Suprapubic skin (tissue), 4 donors: ENCODE results near the gene PGM2L1. TPM values are rescaled to one million over a fixed set of nuclear protein-coding genes. Genes with fewer than 3 reads are reported as not detected.

Experiments
- DNase-seq, 2 donors: peaks; one replicate each; pipeline ENCODE4 v3.0.0-alpha.2; 2019; ENCODE audit warnings: low spot score in 2 of 2
- H3K27ac ChIP-seq: fragments of 200-600 bp; sonication (generic); one replicate; pipeline ENCODE4 v1.5.1; 2019
- H3K27me3 ChIP-seq: fragments of 200-600 bp; sonication (generic); one replicate; pipeline ENCODE4 v1.5.1; 2019
- H3K36me3 ChIP-seq: fragments of 200-600 bp; sonication (generic); one replicate; pipeline ENCODE4 v1.5.1; 2019
- H3K4me1 ChIP-seq: fragments of 200-600 bp; sonication (generic); one replicate; pipeline ENCODE4 v1.5.1; 2019
- H3K4me3 ChIP-seq: fragments of 200-600 bp; sonication (generic); one replicate; pipeline ENCODE4 v1.5.1; 2019; ENCODE audit warnings: mild to moderate bottlenecking
- H3K9me3 ChIP-seq: fragments of 200-600 bp; sonication (generic); one replicate; pipeline ENCODE4 v1.5.1; 2019
- EP300 ChIP-seq: sonication (generic); formaldehyde crosslinking; IDR thresholded peaks from one replicate; pipeline ENCODE4 v1.6.1; 2017; ENCODE audit warnings: antibody characterized with exemption
- POLR2A ChIP-seq, 2 donors: fragments of 450-650 bp; IDR thresholded peaks; one replicate each; pipeline ENCODE4 v1.6.1; 2017; ENCODE audit warnings: antibody characterized with exemption in 2 of 2, mild to moderate bottlenecking in 2 of 2, moderate library complexity in 2 of 2
- POLR2AphosphoS5 ChIP-seq, 3 donors: sonication (generic); formaldehyde crosslinking; IDR thresholded peaks; one replicate each; pipeline ENCODE4 v1.6.1; 2017; ENCODE audit warnings: antibody characterized with exemption in 3 of 3
- WGBS: methylation state at CpG from one replicate; pipeline ENCODE4 v1.1.5; 2018; 5-methylcytosine and 5-hydroxymethylcytosine counted together
- total RNA-seq, 4 donors: library from RNA; depleted of rRNA; stranded (reverse); fragments of >200 nt; gene quantifications; one replicate each; pipeline ENCODE4 v1.1.0, GENCODE V29; 2016
- TF ChIP-seq, protein P1 (sequence below), 2 donors: fragments of 200-600 bp in 1 of 2; fragments of 450-650 bp in 1 of 2; sonication (generic) in 1 of 2; IDR thresholded peaks; one replicate each; pipeline ENCODE4 v1.5.1; 2016 to 2019; ENCODE audit warnings: antibody characterized with exemption in 2 of 2, mild to moderate bottlenecking in 1 of 2, moderate library complexity in 1 of 2

The PGM2L1 gene
- total RNA-seq, 4 donors from 2014 or later, result 0.91 to 3.9 (median 2.0) TPM

DNA sequence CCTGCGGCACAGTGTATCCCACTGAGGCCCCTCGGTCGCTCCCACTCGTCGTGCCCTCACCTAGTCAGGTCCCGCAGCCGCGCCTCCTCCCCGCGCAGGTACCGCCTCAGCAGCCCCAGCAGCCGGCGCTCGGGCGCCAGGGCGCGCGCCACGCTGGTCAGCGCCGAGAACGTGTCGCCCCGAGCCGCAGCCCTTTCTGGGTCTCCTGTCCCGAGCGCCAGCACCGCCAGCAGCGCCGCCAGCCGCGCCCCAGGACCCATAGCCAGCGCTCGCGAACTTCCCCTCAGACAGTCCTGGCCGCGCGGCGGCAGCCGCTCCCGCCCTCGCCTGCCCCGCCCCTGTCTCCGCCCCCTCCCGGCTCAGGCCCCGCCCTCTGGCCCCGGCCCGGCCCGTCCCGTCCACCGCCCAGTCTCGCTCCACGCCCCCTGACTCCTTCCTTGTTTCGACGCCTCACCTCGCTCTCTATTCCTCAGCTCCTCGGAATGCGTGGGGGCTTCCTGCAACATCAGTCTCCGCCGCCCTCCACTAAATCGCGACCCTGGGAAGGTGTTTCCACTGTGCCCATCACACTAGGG is 86.8 kb downstream of the PGM2L1 start, which contains the start of gene P4HA3:
P4HA3 (minus strand) TSS at position 289 of the 575 bp plus-strand sequence; CDS start at position 260, 29 bp downstream.
- H3K27me3 ChIP-seq, result no peaks in the 10 kb centered on the region
- no peak within 1 kb of the TSS for H3K27ac ChIP-seq
- peaks cover 12% of the 10 kb centered on the region for H3K4me1 ChIP-seq
- no peak for TF ChIP-seq POLR2A (IDR thresholded peaks at IDR 0.05)
- no peak for TF ChIP-seq EP300
- TF ChIP-seq, protein P1, sequence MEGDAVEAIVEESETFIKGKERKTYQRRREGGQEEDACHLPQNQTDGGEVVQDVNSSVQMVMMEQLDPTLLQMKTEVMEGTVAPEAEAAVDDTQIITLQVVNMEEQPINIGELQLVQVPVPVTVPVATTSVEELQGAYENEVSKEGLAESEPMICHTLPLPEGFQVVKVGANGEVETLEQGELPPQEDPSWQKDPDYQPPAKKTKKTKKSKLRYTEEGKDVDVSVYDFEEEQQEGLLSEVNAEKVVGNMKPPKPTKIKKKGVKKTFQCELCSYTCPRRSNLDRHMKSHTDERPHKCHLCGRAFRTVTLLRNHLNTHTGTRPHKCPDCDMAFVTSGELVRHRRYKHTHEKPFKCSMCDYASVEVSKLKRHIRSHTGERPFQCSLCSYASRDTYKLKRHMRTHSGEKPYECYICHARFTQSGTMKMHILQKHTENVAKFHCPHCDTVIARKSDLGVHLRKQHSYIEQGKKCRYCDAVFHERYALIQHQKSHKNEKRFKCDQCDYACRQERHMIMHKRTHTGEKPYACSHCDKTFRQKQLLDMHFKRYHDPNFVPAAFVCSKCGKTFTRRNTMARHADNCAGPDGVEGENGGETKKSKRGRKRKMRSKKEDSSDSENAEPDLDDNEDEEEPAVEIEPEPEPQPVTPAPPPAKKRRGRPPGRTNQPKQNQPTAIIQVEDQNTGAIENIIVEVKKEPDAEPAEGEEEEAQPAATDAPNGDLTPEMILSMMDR (IDR thresholded peaks at IDR 0.05), result no peak
- no peak for TF ChIP-seq POLR2AphosphoS5 (IDR thresholded peaks at IDR 0.05)
- H3K9me3 ChIP-seq, result no peaks in the 10 kb centered on the region
- H3K36me3 ChIP-seq, result no peaks in the 10 kb centered on the region
- H3K4me3 ChIP-seq, result peak within 1 kb of the TSS; percentile 51
- peak in 1 of 2 donors; percentile 82 for DNase-seq
- WGBS, result 11% methylated on average over 30 of the region's 62 CpGs

GRCh38 chr11:74310857-74311256 is 87.4 kb downstream of the PGM2L1 start:
- TF ChIP-seq POLR2A (IDR thresholded peaks at IDR 0.05), result no peak
- TF ChIP-seq POLR2AphosphoS5 (IDR thresholded peaks at IDR 0.05), result no peak
- TF ChIP-seq EP300, result no peak
- TF ChIP-seq, protein P1 (IDR thresholded peaks at IDR 0.05), result no peak
- H3K4me1 ChIP-seq, result peaks cover 12% of the 10 kb centered on the region
- peak overlapping the region; percentile 51 for H3K4me3 ChIP-seq
- 76% methylated on average over 11 of the region's 11 CpGs for WGBS
- no peak for DNase-seq
- no peaks in the 10 kb centered on the region for H3K9me3 ChIP-seq
- H3K36me3 ChIP-seq, result no peaks in the 10 kb centered on the region
- H3K27ac ChIP-seq, result no peak overlapping the region
- no peaks in the 10 kb centered on the region for H3K27me3 ChIP-seq

- DNase-seq, result no peak
- Histone ChIP-seq H3K36me3 (no peaks in the 10 kb centered on the region), H3K4me1 (peaks cover 12% of the 10 kb centered on the region), H3K27ac (no peak overlapping the region), H3K27me3 (no peaks in the 10 kb centered on the region), H3K9me3 (no peaks in the 10 kb centered on the region), H3K4me3 (no peak overlapping the region)
- no peak for TF ChIP-seq EP300
- no peak for TF ChIP-seq POLR2AphosphoS5 (IDR thresholded peaks at IDR 0.05)
- TF ChIP-seq, protein P1 (IDR thresholded peaks at IDR 0.05), result no peak
- no peak for TF ChIP-seq POLR2A (IDR thresholded peaks at IDR 0.05)
- 31% methylated on average over 1 of the region's 1 CpG for WGBS
Measured at GRCh38 chr11:74307434-74307833, 90.8 kb downstream of the PGM2L1 start.

GRCh38 chr11:74306435-74307175 is 91.6 kb downstream of the PGM2L1 start:
- H3K9me3 ChIP-seq, result no peaks in the 10 kb centered on the region
- no peaks in the 10 kb centered on the region for H3K27me3 ChIP-seq
- H3K4me1 ChIP-seq, result peaks cover 9% of the 10 kb centered on the region
- H3K36me3 ChIP-seq, result no peaks in the 10 kb centered on the region
- 61% methylated on average over 8 of the region's 8 CpGs for WGBS
- no peak overlapping the region for H3K27ac ChIP-seq
- TF ChIP-seq POLR2A (IDR thresholded peaks at IDR 0.05) (no peak), EP300 (no peak), POLR2AphosphoS5 (IDR thresholded peaks at IDR 0.05) (no peak)
- TF ChIP-seq, protein P1 (IDR thresholded peaks at IDR 0.05), result no peak
- no peak overlapping the region for H3K4me3 ChIP-seq
- DNase-seq, result no peak

DNA sequence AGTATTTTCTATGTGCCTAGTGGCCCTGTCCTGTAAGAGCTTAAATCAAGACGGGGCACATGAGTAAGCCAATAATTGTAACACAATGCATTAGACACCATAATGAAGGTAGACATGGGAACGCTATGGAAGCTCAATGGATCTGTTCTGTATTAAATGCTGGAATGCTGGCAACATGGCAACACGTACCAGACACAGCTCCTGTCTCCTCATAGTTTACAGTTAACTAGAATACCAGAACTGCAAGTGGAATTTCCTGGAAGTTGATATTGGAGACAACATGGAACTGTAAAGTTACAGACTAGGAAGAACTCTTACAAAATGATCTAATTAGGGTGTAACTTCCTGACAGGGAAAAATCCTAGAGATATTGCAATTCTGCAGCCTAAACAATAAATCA is 99.2 kb downstream of the PGM2L1 start:
- H3K4me3 ChIP-seq, result no peak overlapping the region
- WGBS, result 68% methylated on average over 3 of the region's 3 CpGs
- H3K9me3 ChIP-seq, result no peaks in the 10 kb centered on the region
- no peaks in the 10 kb centered on the region for H3K4me1 ChIP-seq
- no peak for DNase-seq
- no peak overlapping the region for H3K27ac ChIP-seq
- TF ChIP-seq POLR2AphosphoS5 (IDR thresholded peaks at IDR 0.05) (no peak), EP300 (no peak), POLR2A (IDR thresholded peaks at IDR 0.05) (no peak)
- TF ChIP-seq, protein P1 (IDR thresholded peaks at IDR 0.05), result no peak
- H3K36me3 ChIP-seq, result no peaks in the 10 kb centered on the region
- no peaks in the 10 kb centered on the region for H3K27me3 ChIP-seq
